Islet precursor cell (in vitro differentiated cells): ENCODE results near the gene ERBB2.

Experiments used
- DNase-seq: peaks from one replicate; pipeline ENCODE4 v3.0.0-alpha.2; 2018

Gene ERBB2

DNA sequence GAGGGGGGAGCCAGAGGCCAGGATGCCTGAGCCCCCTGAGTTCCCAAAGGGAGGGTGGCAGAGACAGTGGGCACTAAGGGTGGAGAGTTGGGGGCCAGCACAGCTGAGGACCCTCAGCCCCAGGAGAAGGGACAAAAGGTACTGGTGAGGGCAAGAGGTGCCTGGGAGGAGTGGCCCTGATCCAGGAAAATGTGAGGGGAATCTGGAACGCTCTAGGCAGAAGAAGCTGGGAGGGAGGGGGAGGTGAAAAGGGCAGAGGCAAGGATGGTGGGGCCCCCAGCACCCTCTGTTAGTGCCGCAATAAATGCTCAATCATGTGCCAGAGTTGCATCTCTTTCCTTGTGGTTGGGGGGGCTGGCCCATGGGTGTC is 33.6 kb upstream of the ERBB2 start:
- DNase-seq, result no peak

DNA sequence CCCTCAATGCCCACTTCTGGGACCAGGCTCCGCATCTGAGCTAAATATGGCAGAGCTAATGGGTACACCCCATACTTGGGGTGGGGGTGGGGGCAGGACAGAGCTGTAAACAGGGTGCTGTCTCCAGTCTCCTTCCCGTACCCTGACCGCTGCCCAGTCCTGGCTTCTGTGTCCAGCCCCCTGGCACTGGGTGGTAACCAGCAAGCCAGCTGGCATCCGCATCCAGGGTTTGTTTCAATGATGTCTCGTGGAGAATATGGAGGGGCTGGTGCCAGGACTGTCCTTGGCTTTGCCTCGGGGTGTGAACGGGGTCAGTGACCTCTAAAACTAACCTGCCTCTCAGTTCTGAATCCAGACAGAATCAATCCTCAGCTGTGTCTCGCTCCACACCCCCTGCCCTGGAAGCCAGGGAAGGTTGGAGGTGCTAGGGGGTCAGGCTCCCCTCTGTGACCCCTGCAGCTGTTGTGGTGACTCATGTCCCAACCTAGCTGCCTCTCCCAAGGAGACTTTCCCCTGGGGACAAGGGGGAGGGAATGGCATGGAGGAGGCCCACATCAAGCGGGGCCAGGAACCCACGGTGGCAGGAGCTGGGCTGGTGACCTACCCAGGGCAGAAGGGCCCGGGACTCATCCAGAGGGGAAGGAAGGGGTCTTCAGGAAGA is 33.1 kb upstream of the ERBB2 start:
- DNase-seq, result no peak

DNA sequence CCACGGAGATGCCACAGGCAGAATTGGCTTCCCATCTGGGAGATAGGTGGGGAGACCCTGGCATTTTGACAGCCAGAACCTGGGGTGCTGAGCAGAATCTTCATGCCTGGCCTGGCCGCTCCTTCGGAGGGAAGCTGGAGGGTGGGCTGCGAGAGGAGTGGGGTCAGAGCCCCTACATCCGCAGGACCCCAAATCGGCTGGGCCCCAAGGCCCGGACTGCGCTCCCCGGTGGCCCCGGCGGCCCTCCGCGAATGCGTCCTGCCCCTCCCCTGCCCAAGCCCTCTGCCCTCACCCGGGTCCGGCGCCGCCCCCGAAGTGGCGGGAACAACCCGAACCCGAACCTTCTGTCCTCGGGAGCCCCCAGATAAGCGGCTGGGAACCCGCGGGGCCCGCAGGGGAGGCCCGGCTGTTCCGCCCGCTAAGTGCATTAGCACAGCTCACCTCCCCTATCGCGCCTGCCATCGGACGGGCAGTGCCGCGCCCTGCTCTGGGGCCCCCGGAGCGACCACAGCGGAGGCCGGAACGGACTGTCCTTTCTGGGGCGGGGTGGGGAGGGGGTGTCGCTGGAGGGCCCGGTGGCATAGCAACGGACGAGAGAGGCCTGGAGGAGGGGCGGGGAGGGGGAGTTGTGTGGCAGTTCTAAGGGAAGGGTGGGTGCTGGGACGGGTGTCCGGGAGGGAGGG is 32.5 kb upstream of the ERBB2 start:
- no peak for DNase-seq

DNA sequence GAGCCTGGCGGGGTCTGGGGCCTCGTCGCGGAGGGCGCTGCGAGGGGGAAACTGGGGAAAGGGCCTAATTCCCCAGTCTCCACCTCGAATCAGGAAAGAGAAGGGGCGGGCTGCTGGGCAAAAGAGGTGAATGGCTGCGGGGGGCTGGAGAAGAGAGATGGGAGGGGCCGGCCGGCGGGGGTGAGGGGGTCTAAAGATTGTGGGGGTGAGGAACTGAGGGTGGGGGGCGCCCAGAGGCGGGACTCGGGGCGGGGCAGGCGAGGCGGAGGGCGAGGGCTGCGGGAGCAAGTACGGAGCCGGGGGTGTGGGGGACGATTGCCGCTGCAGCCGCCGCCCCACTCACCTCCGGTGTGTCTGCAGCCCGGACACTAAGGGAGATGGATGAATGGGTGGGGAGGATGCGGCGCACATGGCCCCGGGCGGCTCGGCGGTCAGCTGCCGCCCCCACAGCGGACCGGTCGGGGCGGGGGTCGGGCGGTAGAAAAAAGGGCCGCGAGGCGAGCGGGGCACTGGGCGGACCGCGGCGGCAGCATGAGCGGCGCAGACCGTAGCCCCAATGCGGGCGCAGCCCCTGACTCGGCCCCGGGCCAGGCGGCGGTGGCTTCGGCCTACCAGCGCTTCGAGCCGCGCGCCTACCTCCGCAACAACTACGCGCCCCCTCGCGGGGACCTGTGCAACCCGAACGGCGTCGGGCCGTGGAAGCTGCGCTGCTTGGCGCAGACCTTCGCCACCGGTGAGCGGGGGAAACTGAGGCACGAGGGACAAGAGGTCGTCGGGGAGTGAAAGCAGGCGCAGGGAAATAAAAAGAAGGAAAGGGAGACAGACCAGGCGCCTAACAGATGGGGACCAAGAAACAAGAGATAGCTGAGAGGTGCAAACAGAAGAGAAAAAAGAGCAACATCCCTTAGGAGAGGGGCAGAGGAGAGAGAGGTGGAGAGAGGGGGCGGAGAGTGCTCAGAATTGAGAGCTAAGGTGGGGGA is 31.6 kb upstream of the ERBB2 start, which contains the start of gene PNMT:
Gene PNMT, plus strand, starts transcription at position 509 of the 980 bp plus-strand sequence. Its CDS starts 23 bp downstream, at position 532.
- peak; percentile 91 for DNase-seq

DNA sequence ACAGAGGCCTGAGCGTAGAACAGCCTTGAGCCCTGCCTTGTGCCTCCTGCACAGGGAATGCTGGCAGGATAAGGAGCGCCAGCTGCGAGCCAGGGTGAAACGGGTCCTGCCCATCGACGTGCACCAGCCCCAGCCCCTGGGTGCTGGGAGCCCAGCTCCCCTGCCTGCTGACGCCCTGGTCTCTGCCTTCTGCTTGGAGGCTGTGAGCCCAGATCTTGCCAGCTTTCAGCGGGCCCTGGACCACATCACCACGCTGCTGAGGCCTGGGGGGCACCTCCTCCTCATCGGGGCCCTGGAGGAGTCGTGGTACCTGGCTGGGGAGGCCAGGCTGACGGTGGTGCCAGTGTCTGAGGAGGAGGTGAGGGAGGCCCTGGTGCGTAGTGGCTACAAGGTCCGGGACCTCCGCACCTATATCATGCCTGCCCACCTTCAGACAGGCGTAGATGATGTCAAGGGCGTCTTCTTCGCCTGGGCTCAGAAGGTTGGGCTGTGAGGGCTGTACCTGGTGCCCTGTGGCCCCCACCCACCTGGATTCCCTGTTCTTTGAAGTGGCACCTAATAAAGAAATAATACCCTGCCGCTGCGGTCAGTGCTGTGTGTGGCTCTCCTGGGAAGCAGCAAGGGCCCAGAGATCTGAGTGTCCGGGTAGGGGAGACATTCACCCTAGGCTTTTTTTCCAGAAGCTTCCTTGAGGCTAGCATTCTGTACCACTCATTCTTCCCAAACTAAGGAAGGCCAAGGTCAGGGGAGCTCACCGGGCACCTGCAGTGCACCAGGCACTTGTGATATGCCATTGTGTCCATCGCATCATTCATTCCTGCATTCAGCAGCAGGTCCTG is 29.7 kb upstream of the ERBB2 start:
- DNase-seq, result no peak

DNA sequence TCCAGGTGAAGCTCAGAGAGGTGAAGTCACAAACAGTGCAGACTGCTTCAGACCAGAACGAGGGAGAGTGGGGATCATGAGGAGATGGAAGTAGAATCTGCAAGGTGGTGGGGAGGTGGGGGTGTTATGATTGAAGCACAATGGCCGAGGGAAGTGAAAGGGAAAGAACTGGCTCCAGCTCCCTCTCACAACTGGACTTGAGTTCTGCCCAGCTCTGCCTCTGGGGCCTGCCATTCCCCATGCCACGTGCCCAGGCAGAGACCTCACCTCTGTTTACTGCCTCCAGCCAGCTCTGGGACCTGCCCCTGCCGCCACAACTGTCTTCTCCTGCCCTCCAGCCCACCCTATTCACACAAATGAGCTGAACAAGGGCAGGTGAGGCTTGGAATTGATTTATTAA is 29.1 kb upstream of the ERBB2 start:
- DNase-seq, result no peak

DNA sequence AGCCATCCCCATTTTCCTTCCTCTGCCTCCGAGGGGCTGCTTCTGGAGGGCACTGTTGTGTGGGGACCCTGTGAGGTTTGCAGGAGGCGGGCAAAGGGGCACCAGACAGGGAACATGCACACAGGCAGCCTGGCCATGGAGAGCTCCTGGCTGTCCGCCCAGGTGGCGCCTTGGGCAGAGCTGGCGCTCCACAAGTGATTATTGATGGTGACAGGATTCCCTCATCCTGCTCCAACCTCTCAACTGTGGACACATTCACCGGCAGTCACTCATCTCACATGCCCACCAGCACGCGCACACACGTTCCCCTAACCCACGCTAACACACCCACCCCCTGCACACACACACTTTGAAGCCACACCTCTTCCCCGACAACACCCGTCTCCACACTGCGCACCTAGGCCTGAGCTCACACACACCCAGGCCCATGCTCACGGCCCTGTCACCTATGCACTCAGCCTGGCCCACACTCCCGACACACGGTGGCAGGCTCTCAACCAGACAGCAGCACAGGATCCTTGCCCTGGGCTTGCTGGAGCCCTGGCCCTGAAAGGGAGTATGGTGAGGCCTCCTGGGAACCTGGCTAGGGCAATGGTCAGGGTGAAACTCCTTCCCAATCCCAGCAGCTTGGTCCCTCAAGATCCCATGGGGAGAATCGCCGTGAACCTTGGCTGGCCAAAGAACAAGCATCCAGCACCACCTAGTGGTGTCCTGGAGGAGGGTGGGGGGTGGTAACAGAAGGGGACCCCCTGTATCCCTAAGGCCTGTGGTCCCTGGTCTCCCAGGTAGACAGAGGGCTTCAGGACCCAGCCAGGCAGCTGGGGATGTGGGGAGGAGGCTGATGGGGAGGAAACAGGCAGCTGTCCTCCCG is 28.0 kb upstream of the ERBB2 start:
- DNase-seq, result peak; percentile 81

DNA sequence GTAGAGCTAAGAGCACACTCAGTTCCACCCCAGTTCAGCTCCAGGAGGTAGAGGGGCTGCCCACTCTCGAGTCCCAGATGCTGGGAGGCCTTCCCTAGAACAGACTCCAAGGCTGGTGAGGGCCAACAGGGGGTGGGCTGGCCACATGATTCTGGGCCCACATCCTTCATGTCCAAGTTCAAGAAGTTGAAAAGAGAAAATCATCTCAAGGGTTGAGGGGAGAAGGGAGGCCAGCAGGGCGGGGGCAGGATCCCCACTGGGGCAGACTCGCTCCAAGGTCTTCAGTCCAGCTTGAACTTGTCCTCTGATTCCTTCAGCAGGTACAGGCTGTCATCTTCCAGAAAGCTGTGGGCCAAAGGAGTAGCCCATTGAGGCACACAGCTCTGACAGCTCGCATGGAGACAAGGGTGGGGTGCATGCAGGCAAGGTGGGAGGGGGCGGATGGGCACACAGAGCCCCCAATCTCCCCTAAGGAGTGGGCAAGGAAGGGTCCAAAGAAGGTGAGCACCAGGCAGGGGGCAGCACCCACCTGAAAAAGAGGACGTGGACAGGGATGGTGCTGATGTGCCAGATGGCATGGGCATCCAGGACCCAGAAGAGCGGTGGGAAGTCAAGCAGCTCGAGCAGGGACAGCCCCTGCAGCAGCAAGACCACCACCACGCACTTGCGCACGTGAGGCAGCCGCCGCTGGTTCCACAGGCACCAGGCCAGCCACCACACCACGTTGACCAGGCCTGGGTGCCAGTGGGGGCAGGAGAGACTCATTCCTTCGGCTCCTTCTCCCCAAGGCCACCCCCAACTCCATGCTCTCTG is 27.1 kb upstream of the ERBB2 start:
- no peak for DNase-seq

DNA sequence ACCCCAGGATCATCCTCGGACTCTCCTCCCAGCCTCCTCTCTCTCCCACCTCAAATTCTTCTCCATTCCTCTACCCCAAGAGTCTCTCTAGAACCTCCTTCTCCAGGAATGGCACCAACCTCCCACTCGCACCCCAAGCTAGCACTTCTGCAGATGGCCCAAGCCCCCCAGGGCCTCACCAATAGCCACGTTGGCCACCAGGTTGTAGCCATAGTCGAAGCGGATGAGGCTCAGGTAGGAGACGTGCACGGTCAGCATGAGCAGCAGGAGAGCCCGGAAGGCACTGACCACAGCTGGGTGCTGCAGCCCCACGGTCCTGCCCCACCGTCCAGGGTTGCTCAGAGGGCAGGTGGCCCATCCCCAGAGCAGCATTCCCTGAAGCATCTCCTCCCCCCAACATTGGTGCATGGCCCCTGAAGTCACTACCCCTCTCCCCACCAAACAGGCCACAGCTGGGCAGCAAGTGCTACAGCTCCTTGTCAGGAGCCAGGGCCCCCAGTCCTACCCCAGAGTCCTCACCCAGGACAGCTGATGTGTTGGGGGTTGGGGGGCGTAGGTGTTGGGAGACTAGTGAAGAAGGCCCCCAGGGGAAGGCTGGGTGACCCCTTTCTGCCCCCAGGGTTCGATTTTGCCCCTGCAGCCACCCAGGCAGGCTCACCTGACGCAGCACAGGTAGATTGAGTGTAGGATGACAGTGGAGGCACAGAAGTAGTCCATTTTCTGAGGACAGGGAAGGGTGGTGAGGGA is 26.4 kb upstream of the ERBB2 start:
- no peak for DNase-seq

DNA sequence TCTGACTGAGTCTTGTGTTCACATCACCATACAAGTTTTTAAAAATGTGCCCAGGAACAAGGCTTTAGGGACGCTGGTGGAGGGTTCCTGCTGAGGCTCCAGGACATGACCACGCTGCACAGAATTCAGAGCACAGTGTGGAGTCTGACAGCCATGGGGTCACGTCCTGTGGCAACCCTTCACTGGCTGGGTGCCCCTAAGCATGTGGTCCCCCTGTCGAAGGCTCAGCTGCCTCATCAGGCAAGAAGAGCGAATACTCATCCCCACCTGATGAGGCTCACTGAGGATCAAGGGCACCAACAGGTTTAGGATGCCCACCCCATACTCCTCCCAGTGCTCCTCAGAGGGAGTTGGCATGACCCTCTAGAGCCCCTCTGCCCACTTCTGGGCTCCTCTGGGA is 25.7 kb upstream of the ERBB2 start:
- DNase-seq, result no peak

DNA sequence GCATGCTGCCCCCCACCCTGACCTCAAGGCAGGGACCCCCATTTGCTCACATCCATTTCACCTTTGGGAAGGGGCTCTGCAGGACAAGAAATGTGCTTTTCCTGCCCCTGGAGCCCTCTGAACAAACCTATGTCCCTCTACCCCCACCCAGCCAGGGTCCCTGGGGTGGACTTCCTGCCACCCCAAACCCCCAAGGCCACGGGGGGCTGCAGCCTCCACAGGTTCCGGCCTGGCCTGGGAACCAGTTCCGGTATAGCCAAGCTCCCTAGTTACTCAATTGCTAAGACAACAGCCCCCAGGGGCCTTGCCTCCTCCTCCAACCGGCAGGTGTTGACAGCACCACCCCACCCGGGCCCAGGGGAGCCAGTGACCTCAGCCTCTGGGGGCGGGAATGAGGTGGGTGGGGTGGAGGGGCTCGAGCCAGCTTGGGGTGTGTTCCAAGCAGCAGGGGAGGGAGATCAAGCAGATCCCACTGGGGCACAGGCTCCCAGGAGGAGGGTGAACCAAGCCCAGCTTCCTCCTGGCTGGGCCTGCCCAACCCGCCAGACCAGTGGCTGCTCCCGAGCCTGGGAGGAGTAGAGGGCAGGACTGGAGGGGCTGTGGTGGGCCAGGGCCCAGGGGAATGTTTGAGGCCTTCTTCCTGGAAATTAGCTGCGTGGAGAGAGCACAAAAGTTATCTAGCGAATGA is 25.0 kb upstream of the ERBB2 start:
- DNase-seq, result peak; percentile 90

DNA sequence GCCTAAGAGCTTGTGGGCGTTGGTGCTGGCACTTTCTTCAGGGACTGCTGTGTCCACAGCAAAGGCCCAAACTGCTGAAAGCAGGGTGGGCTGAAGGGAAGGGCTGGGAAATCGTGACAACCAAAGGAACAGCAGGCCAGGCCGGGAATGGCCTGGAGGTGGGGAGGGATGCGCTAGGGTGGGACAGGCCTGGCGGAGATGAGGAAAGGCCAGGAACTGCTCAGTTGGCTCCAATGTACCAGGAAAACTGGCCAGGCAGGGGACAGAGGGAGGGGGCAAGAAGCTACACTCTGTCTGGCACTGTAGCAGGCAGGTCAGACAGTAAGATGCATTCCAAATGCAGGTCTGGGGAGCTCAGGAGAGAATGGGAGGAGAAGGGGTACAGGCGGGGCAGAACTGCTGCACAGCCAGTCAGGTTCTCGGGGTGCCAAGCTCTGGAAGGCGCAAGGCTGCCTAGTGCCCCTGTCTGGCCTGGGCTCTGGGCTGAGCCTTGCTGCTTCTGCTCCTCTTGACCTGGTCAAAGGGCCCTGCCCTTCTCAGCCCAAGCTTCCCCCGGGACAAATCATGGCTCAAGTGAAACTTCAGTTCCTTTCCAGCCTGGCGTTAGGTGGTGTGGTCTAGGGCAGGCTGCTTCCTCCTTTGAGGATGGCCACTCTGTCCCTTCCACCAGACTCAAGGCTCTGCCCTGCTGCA is 24.3 kb upstream of the ERBB2 start:
- DNase-seq, result no peak

DNA sequence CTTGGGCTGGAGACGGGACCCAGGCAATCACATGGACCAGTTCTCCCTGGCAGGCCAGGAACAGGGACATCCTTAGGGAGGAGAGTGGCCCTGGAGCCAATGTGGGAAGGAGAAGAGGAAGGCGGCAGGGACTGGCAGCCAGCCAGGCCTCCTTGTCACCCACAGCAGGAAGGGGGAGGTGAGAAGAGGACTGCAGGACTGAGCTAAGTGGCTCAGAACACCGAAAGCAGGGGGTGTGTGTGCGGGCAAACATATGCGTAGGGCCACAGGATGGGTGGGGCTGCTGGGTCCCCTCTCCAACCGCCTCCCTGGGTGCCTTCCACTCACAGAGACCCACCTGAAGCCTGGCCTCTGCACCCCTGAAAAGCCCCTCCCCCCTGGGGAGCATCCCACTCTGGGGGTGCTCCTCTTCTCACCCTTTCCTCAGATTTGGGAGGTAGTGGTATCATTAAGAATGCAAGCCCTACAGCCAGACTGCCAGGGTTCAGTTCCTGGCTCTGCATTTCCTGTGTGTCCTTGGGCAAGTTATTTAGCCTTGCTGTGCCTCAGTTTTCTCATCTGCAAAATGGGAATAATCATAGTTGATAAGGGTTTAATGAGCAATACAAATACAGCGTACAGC is 23.6 kb upstream of the ERBB2 start:
- no peak for DNase-seq

DNA sequence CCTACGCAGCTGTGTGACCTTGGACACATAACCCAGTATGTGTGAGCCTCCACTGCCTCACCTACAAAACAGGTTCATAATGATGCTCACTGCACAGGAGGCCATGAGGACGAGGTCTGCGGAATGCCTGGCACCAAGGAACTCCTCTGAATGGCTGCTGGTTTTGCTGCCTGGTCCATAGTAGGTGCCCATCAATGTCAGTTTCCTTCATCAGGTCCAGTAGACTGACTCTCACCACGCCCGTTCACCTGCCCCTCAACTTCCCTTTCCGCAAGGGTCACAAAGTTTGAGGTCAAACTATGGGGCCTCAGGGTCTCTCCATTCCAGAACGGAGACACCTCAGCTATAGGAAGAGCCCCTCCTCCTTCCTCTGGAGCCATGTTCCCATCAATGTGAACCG is 22.8 kb upstream of the ERBB2 start:
- no peak for DNase-seq

DNA sequence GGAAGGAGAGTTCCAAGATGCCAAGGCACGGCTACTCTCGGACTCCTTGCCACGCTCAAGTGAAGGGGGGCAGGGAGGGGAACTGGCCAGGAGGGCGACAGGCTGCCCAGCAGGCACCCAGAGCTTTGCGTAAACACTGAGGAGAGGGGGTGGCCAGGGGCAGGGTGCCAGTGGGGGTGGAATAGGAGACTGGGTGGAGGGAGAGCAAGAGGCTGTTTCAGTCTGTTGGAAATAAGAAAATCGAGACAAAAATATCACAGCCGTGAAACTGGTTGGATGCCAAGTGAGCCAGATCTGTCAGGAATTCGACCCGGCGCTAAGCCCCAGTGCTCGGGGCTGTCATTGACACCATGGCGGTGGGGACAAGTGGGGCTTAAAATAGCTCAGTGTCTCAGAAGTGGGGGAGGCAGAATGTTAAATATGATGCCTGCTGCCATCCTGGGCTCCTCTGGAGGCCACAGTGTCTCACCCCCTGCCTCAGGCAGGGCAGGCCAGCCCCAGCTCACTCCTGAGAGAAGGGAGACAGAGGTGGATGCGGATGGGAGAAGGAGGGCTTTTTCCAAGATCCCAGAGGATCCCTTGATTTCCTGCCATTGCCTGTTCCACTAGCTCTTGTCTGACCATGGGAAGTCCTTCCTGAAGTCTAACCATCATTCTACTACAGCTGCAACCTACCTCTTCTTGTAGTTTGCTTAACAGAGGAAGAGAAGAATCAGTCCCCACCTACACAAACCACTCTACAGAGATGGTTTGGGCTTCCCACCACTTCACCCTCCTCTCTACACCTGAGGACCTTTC is 22.1 kb upstream of the ERBB2 start:
- no peak for DNase-seq

DNA sequence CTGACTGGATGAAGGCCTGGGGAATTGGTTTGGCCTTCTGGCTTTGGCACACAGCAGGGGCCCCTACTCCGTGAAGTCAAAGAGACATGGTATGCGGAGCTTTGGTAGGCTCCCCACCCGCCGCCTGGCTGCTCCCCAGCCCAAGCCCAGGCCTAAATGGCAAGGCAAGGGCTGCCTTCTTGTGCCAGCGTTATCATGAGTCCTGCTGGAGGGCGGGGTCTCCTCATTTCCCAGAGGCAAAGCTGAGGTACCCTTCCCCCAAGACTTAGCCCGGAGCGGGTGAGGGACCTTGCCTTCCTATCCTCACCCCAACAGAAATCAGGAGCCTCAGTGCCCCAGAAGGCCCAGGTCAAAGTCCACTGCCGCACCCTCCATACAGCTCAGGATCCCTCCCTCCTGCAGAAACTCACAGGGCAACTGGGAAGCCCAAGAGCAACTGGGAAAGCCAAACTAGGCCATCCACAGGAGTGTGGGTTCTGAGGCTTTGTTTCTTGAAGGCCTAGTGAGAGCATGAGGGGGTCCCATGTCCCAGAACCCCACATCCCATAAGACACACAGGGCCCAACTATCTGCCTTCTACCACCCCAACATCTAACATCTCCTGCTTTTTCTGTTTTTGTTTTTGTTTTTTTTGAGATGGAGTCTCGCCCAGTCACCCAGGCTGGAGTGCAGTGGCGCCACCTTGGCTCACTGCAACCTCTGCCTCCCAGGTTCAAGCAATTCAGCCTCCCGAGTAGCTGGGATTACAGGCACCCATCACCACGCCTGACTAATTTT is 21.3 kb upstream of the ERBB2 start:
- DNase-seq, result no peak
